ENCODE data around the gene CLTRN.
A peak's percentile ranks its signal among the peaks of the same experiment; 100 is the strongest.

The CLTRN gene

GRCh38 chrX:15619053-15619755, 45.4 kb downstream of the CLTRN start:
- TF ChIP-seq CTCF (IDR thresholded peaks at IDR 0.05; ENCODE audit: control insufficient read depth, extremely low read depth, insufficient read depth) = no peak
- DNase-seq (ENCODE audit: low read depth) = no peak
- H3K4me3 ChIP-seq (ENCODE audit: low read depth, low read length) = no peak overlapping the region

DNA sequence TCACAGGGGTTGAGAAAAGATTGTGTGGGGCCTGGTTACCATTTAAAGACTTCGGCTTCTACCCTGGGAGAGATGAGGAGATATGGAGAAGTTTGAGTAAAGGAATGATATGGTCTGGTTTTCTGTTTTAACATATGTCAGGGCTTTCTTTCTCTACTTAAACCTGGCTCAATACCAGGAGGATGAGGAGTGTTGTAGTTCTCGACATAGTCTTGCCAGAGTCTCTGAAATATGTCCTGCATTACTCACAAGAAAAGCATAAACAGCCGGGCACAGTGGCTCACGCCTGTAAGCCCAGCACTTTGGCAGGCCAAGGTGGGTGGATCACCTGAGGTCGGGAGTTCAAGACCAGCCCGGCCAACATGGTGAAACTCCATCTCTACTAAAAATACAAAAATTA, 47.5 kb downstream of the CLTRN start:
- H3K4me3 ChIP-seq (ENCODE audit: low read depth, low read length) = no peak overlapping the region
- DNase-seq (ENCODE audit: low read depth) = no peak
- TF ChIP-seq CTCF (IDR thresholded peaks at IDR 0.05; ENCODE audit: control insufficient read depth, extremely low read depth, insufficient read depth) = no peak

- no peak overlapping the region for H3K4me3 ChIP-seq (ENCODE audit: low read depth, low read length)
- no peak for DNase-seq (ENCODE audit: low read depth)
- no peak for TF ChIP-seq CTCF (IDR thresholded peaks at IDR 0.05; ENCODE audit: control insufficient read depth, extremely low read depth, insufficient read depth)
These were observed 48.1 kb downstream of the CLTRN start for GRCh38 chrX:15616531-15616930.

DNA sequence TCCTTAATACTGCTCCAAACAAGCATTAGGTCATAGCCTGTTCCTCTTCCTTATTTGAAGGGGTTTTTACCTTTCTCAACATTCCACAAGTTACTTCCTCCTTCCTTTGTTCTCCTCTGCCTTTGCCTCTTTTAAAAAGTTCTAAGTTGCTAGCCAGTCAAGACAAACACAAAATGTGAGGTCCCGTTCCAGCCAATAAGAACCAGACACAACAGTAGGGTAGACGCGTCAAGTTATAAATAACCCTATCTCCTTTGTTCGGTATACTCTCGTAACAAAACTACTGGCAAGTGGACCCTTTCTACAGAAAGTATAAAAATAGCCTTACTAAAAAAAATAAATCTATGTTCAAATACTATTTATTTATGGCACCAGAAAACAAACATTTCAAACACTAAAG, 57.5 kb downstream of the CLTRN start:
- H3K4me3 ChIP-seq (ENCODE audit: low read depth, low read length) = no peak overlapping the region
- DNase-seq (ENCODE audit: low read depth) = peak; percentile 82
- no peak for TF ChIP-seq CTCF (IDR thresholded peaks at IDR 0.05; ENCODE audit: control insufficient read depth, extremely low read depth, insufficient read depth)

- no peak for TF ChIP-seq CTCF (IDR thresholded peaks at IDR 0.05; ENCODE audit: control insufficient read depth, extremely low read depth, insufficient read depth)
- peak overlapping the region; percentile 9; the same call in 1 of the 2 replicates for H3K4me3 ChIP-seq (ENCODE audit: low read depth, low read length)
- no peak for DNase-seq (ENCODE audit: low read depth)
These were observed 58.5 kb downstream of the CLTRN start for GRCh38 chrX:15606136-15606535.

DNA sequence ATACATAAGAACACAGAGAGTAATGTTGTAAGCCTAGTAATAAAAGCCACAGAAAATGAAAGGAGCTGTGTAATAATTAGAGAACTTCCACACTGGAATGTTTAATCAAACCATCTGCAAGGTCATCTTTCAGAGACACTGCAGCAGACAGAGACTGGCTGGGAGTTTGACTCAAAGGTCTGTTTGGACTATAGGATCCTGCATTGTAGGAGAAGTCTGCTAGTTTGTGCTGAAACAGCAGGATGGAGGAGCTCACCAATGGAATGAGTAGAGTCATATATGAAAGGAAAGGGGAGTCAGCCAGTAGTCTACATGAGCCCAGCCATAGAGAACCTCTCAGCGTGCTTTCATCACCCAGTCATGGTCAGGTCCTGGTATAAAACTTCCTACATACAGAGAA, 59.4 kb downstream of the CLTRN start:
- TF ChIP-seq CTCF (IDR thresholded peaks at IDR 0.05; ENCODE audit: control insufficient read depth, extremely low read depth, insufficient read depth) = no peak
- no peak for DNase-seq (ENCODE audit: low read depth)
- no peak overlapping the region for H3K4me3 ChIP-seq (ENCODE audit: low read depth, low read length)

- TF ChIP-seq CTCF (IDR thresholded peaks at IDR 0.05; ENCODE audit: control insufficient read depth, extremely low read depth, insufficient read depth) = no peak
- H3K4me3 ChIP-seq (ENCODE audit: low read depth, low read length) = no peak overlapping the region
- no peak for DNase-seq (ENCODE audit: low read depth)
These were observed 61.8 kb downstream of the CLTRN start for GRCh38 chrX:15602761-15603160.

Measured in LNCaP clone FGC (cell line).